ENCODE measurements around the gene OPN3.

OPN3 gene

DNA sequence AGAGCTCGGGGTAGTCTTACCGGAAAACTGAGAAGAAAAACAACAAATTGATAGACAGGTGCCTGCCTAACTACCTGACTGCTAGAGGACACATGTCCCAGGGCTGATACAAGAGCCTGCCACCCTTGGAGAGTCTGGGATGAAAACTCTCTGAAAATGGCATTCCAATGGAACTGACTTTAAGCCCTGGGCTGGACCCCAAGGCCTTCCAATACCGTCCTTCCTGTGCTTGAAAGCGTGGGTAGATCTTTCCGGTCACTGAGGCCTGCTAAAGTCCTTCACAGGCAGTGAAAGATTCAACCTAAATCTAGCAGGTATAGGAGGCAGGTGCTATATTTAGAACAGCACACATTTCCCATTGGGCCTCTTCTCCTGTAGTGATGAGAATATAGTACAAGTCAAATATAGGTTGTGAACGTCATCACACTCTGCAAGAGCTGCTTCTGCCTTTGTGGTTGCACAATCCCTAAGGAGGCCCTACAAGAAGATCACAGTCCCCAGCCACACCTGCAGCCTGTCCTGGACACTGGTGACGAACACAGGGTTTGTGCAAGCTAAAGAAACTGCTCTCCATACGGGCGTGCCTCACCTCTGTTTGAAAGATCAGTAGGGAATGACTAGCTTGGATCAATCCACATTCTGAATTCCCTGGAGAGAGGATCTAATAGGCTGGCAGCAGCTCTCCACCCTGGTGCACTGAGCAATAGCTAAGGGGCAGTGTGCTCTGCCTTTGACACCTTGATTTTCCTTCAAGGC is 876 bp upstream of the OPN3 start (continued):
- TF ChIP-seq, protein P1, sequence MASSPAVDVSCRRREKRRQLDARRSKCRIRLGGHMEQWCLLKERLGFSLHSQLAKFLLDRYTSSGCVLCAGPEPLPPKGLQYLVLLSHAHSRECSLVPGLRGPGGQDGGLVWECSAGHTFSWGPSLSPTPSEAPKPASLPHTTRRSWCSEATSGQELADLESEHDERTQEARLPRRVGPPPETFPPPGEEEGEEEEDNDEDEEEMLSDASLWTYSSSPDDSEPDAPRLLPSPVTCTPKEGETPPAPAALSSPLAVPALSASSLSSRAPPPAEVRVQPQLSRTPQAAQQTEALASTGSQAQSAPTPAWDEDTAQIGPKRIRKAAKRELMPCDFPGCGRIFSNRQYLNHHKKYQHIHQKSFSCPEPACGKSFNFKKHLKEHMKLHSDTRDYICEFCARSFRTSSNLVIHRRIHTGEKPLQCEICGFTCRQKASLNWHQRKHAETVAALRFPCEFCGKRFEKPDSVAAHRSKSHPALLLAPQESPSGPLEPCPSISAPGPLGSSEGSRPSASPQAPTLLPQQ (tag by site-specific recombination; IDR thresholded peaks at IDR 0.05) = 0 out of 2 replicates have a peak, but pooled peaks have one; percentile 10
- TF ChIP-seq ZNF26 (tag by site-specific recombination; IDR thresholded peaks at IDR 0.05) = no peak
- TF ChIP-seq ZNF112 (tag by site-specific recombination; IDR thresholded peaks at IDR 0.05) = no peak
- TF ChIP-seq ZNF2 (tag by site-specific recombination; IDR thresholded peaks at IDR 0.05) = peak; percentile 7; the same call in 1 of the 2 replicates
- TF ChIP-seq ZNF335 (tag by site-specific recombination; conservative IDR thresholded peaks at IDR 0.05) = peak; percentile 62
- TF ChIP-seq ZNF16 (tag by site-specific recombination; IDR thresholded peaks at IDR 0.05; ENCODE audit: low read depth) = 0 out of 2 replicates have a peak, but pooled peaks have one; percentile 22
- no peak for TF ChIP-seq ZNF560 (tag by site-specific recombination; IDR thresholded peaks at IDR 0.05; ENCODE audit: borderline replicate concordance)
- no peak for TF ChIP-seq ZNF10 (tag by site-specific recombination; IDR thresholded peaks at IDR 0.05)
- no peak for TF ChIP-seq PRDM10 (tag by site-specific recombination; IDR thresholded peaks at IDR 0.05)
- TF ChIP-seq ZNF529 (tag by site-specific recombination; IDR thresholded peaks at IDR 0.05; ENCODE audit: insufficient replicate concordance) = no peak
- TF ChIP-seq ZNF561 (tag by site-specific recombination; IDR thresholded peaks at IDR 0.05; ENCODE audit: borderline replicate concordance) = no peak
- TF ChIP-seq ZNF677 (tag by site-specific recombination; IDR thresholded peaks at IDR 0.05) = no peak
- TF ChIP-seq ZNF843 (tag by site-specific recombination; IDR thresholded peaks at IDR 0.05) = no peak
- TF ChIP-seq ZBTB11 (tag by site-specific recombination; conservative IDR thresholded peaks at IDR 0.05; ENCODE audit: low read depth) = 0 out of 2 replicates have a peak, but pooled peaks have one; percentile 9
- TF ChIP-seq ZNF610 (tag by site-specific recombination; IDR thresholded peaks at IDR 0.05; ENCODE audit: borderline replicate concordance) = 0 out of 2 replicates have a peak, but pooled peaks have one; percentile 6

All from HEK293 (cell line).